ENCODE data around the gene CCNA1.

CCNA1 gene

DNA sequence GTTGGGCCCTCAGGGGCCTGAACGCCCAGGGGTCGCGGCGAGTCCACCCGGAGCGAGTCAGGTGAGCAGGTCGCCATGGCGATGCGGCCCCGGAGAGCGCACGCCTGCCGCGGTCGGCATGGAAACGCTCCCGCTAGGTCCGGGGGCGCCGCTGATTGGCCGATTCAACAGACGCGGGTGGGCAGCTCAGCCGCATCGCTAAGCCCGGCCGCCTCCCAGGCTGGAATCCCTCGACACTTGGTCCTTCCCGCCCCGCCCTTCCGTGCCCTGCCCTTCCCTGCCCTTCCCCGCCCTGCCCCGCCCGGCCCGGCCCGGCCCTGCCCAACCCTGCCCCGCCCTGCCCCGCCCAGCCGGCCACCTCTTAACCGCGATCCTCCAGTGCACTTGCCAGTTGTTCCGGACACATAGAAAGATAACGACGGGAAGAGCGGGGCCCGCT is at the start of gene CCNA1:
CCNA1 (plus strand) TSS at position 390 of the 439 bp plus-strand sequence. CDS start 562 bp downstream, outside the sequence.
- peak within 1 kb of the TSS; percentile 39; the same call in 1 of the 2 replicates for H3K4me2 ChIP-seq
- no peaks in the 10 kb centered on the region; the same call in 1 of the 2 replicates for H3K27me3 ChIP-seq (ENCODE audit: insufficient read depth, low read depth)
- H3K9ac ChIP-seq: peak within 1 kb of the TSS; percentile 22; the same call in 1 of the 2 replicates
- H2AFZ ChIP-seq (ENCODE audit: low read depth): peak within 1 kb of the TSS; percentile 73
- no peaks in the 10 kb centered on the region for H3K36me3 ChIP-seq (ENCODE audit: insufficient read depth)
- no peaks in the 10 kb centered on the region for H3K4me1 ChIP-seq (ENCODE audit: low read depth, poor library complexity, severe bottlenecking)
- no peak within 1 kb of the TSS for H3K4me3 ChIP-seq (IDR thresholded peaks at IDR 0.05; ENCODE audit: insufficient read depth, low read depth, low read length)
- H4K20me1 ChIP-seq (ENCODE audit: insufficient read depth): no peaks in the 10 kb centered on the region
- no peak within 1 kb of the TSS for H3K27ac ChIP-seq
- TF ChIP-seq, protein P1, sequence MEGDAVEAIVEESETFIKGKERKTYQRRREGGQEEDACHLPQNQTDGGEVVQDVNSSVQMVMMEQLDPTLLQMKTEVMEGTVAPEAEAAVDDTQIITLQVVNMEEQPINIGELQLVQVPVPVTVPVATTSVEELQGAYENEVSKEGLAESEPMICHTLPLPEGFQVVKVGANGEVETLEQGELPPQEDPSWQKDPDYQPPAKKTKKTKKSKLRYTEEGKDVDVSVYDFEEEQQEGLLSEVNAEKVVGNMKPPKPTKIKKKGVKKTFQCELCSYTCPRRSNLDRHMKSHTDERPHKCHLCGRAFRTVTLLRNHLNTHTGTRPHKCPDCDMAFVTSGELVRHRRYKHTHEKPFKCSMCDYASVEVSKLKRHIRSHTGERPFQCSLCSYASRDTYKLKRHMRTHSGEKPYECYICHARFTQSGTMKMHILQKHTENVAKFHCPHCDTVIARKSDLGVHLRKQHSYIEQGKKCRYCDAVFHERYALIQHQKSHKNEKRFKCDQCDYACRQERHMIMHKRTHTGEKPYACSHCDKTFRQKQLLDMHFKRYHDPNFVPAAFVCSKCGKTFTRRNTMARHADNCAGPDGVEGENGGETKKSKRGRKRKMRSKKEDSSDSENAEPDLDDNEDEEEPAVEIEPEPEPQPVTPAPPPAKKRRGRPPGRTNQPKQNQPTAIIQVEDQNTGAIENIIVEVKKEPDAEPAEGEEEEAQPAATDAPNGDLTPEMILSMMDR (conservative IDR thresholded peaks at IDR 0.05; ENCODE audit: low read depth, low read length): no peak
- no peaks in the 10 kb centered on the region for H3K79me2 ChIP-seq (ENCODE audit: insufficient read depth, low read depth)

DNA sequence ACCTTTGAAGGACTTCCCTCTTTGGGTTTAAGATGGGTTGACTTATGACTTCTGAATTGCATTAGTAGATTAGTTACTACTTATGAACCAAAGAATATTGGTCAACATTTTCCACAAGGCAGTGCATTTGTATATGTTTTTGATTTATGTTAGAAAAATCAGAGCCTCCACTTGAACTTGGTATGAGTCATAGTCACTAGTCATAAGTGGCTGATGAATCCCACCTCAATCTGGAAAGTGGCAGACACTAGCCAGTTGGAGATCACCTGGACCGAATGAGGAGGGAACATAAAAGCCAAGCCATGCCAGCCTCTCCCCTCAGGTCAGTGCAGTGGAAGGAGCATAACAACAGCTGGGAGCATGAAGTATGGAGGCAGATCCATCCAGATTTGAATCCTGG is 46.8 kb upstream of the CCNA1 start:
- Histone ChIP-seq H3K9ac (no peak overlapping the region), H3K4me3 (IDR thresholded peaks at IDR 0.05; ENCODE audit: insufficient read depth, low read depth, low read length) (no peak overlapping the region), H4K20me1 (ENCODE audit: insufficient read depth) (no peaks in the 10 kb centered on the region), H2AFZ (ENCODE audit: low read depth) (no peak overlapping the region), H3K4me1 (ENCODE audit: low read depth, poor library complexity, severe bottlenecking) (no peaks in the 10 kb centered on the region), H3K27me3 (ENCODE audit: insufficient read depth, low read depth) (no peaks in the 10 kb centered on the region), H3K4me2 (no peak overlapping the region), H3K27ac (no peak overlapping the region), H3K36me3 (ENCODE audit: insufficient read depth) (no peaks in the 10 kb centered on the region), H3K79me2 (ENCODE audit: insufficient read depth, low read depth) (no peaks in the 10 kb centered on the region)
- TF ChIP-seq, protein P1 (conservative IDR thresholded peaks at IDR 0.05; ENCODE audit: low read depth, low read length): no peak

DNA sequence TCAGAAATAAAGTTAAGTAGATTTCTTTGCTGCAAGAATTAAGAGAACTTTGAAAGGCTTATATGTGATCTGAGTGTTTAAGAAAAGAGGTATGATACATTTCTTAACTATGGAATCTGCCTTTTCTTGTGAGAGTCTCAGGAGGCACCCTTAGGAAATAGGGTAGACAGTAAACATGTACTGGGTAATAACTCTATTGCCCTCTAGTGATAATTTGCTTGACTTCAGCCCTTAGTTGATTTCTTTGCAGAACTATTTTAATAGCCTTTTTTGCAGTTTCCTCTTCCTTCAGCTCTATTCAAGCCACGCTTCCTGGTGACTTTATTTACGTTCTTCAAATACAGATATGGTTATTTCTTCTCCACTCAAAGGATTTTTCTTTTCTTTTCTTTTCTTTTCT is 37.0 kb upstream of the CCNA1 start:
- Histone ChIP-seq H3K36me3 (ENCODE audit: insufficient read depth) (no peaks in the 10 kb centered on the region), H3K27me3 (ENCODE audit: insufficient read depth, low read depth) (no peaks in the 10 kb centered on the region), H3K4me2 (no peak overlapping the region), H3K4me1 (ENCODE audit: low read depth, poor library complexity, severe bottlenecking) (no peaks in the 10 kb centered on the region), H3K27ac (no peak overlapping the region), H3K79me2 (ENCODE audit: insufficient read depth, low read depth) (no peaks in the 10 kb centered on the region), H2AFZ (ENCODE audit: low read depth) (no peak overlapping the region), H3K9ac (no peak overlapping the region), H3K4me3 (IDR thresholded peaks at IDR 0.05; ENCODE audit: insufficient read depth, low read depth, low read length) (no peak overlapping the region), H4K20me1 (ENCODE audit: insufficient read depth) (no peaks in the 10 kb centered on the region)
- TF ChIP-seq, protein P1 (conservative IDR thresholded peaks at IDR 0.05; ENCODE audit: low read depth, low read length): 0 out of 2 replicates have a peak, but pooled peaks have one; percentile 20

DNA sequence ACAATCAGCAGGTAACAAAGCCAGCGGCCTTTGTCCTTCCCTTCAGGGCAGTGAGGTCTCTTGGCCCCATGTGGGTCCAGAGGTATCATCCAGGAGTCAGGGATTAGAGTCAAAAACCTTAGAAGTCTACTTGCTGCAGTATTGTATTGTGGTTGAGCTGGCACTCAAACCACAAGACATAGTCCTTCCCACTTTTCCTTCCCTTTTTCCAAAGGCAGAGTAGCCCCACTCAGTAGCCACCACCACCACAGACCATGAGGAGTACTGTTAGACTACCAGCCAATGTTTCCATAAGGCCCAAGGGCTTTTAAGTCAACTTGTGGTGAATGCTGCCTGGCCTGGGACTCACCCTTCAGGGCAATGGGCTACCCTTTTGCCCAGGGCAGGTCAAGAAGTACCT is 27.1 kb upstream of the CCNA1 start:
- H3K36me3 ChIP-seq (ENCODE audit: insufficient read depth): no peaks in the 10 kb centered on the region
- H3K4me3 ChIP-seq (IDR thresholded peaks at IDR 0.05; ENCODE audit: insufficient read depth, low read depth, low read length): no peak overlapping the region
- H3K27ac ChIP-seq: no peak overlapping the region
- no peaks in the 10 kb centered on the region for H3K27me3 ChIP-seq (ENCODE audit: insufficient read depth, low read depth)
- TF ChIP-seq, protein P1 (conservative IDR thresholded peaks at IDR 0.05; ENCODE audit: low read depth, low read length): no peak
- no peak overlapping the region for H3K9ac ChIP-seq
- H3K4me1 ChIP-seq (ENCODE audit: low read depth, poor library complexity, severe bottlenecking): no peaks in the 10 kb centered on the region
- no peaks in the 10 kb centered on the region for H4K20me1 ChIP-seq (ENCODE audit: insufficient read depth)
- H2AFZ ChIP-seq (ENCODE audit: low read depth): no peak overlapping the region
- H3K79me2 ChIP-seq (ENCODE audit: insufficient read depth, low read depth): no peaks in the 10 kb centered on the region
- no peak overlapping the region for H3K4me2 ChIP-seq

Measured in KMS-11 (cell line).